GM19438 (cell line): Measurements from ENCODE around the gene IFITM2.
"Not testable (repeated sequence)": the region's sequence is repeated elsewhere in the genome, so short reads cannot be mapped to it uniquely, and the experiment has no call there.

Experiments used
- ATAC-seq: cut with Tn5 transposase; IDR thresholded peaks from one replicate; pipeline ENCODE4 v1.9.1; 2021; ENCODE audit warnings: low read depth; ENCODE audit not compliant: unreplicated experiment

The IFITM2 gene

GRCh38 chr11:306645-307371, 808 bp upstream of the IFITM2 start:
- ATAC-seq: no peak

- not testable (repeated sequence) for ATAC-seq
Measured at GRCh38 chr11:308740-309665, 1.4 kb downstream of the IFITM2 start.

GRCh38 chr11:309979-310572, 2.5 kb downstream of the IFITM2 start:
- ATAC-seq: not testable (repeated sequence)

- not testable (repeated sequence) for ATAC-seq
Measured at GRCh38 chr11:311013-311748, 3.6 kb downstream of the IFITM2 start.

- no peak for ATAC-seq
Measured at GRCh38 chr11:312092-312816, 4.6 kb downstream of the IFITM2 start.

- ATAC-seq: peak; percentile 1
Measured at GRCh38 chr11:313304-313786, 5.7 kb downstream of the IFITM2 start.

- peak; percentile 41 for ATAC-seq
Measured at GRCh38 chr11:313787-314553, 6.4 kb downstream of the IFITM2 start, which contains the start of gene IFITM1. IFITM1 (plus strand) TSS chr11:314040; CDS start chr11:314171, 131 bp downstream.

GRCh38 chr11:314554-314875, 6.9 kb downstream of the IFITM2 start:
- ATAC-seq: not testable (repeated sequence)

- no peak for ATAC-seq
Measured at GRCh38 chr11:315051-315481, 7.5 kb downstream of the IFITM2 start.

GRCh38 chr11:315516-315994, 7.9 kb downstream of the IFITM2 start:
- no peak for ATAC-seq

- ATAC-seq: no peak
Measured at GRCh38 chr11:316031-316701, 8.6 kb downstream of the IFITM2 start.

- no peak for ATAC-seq
Measured at GRCh38 chr11:316891-317301, 9.3 kb downstream of the IFITM2 start.

- ATAC-seq: not testable (repeated sequence)
Measured at GRCh38 chr11:317668-318404, 10.2 kb downstream of the IFITM2 start.

GRCh38 chr11:318405-319120, 10.9 kb downstream of the IFITM2 start:
- not testable (repeated sequence) for ATAC-seq

GRCh38 chr11:319121-319887, 11.7 kb downstream of the IFITM2 start:
- not testable (repeated sequence) for ATAC-seq

- not testable (repeated sequence) for ATAC-seq
Measured at GRCh38 chr11:319888-320273, 12.3 kb downstream of the IFITM2 start.
